Peyer's patch (tissue), 4 donors: Measurements from ENCODE around the gene UMOD. TPM values are rescaled to one million over a fixed set of nuclear protein-coding genes. Genes with fewer than 3 reads are reported as not detected.

Experiments
- DNase-seq, 3 donors: peaks; one replicate each; pipeline ENCODE4 v3.0.0-alpha.2; 2017 to 2019
- H3K27ac ChIP-seq, 4 donors: fragments of 200-600 bp; sonication (generic); one replicate each; pipeline ENCODE4 v1.5.1; 2016 to 2019
- H3K27me3 ChIP-seq, 2 donors: fragments of 200-600 bp; sonication (generic); one replicate each; pipeline ENCODE4 v1.5.1; 2019
- H3K36me3 ChIP-seq, 3 donors: fragments of 200-600 bp; sonication (generic); one replicate each; pipeline ENCODE4 v1.5.1; 2016 to 2019
- H3K4me1 ChIP-seq, 4 donors: fragments of 200-600 bp; sonication (generic); one replicate each; pipeline ENCODE4 v1.5.1; 2016 to 2019
- H3K4me3 ChIP-seq, 4 donors: fragments of 200-600 bp; sonication (generic); 1 replicate in 3 of 4; 2 replicates in 1 of 4; pipeline ENCODE4 v1.5.1; 2016 to 2019; ENCODE audit warnings: mild to moderate bottlenecking in 1 of 4
- H3K9me3 ChIP-seq, 4 donors: fragments of 200-600 bp; sonication (generic); one replicate each; pipeline ENCODE4 v1.5.1; 2016 to 2019; ENCODE audit warnings: mild to moderate bottlenecking in 1 of 4
- CTCF ChIP-seq, 6 experiments: fragments of 450-650 bp in 4 of 6; fragments of 200-600 bp in 2 of 6; sonication (generic) in 1 of 6; IDR thresholded peaks; one replicate each; pipeline ENCODE4 v1.5.1; 2017 to 2019; ENCODE audit warnings: antibody characterized with exemption in 6 of 6, mild to moderate bottlenecking in 3 of 6, moderate library complexity in 1 of 6
- POLR2A ChIP-seq, 2 donors: fragments of 450-650 bp; IDR thresholded peaks; one replicate each; pipeline ENCODE4 v1.5.1; 2017; ENCODE audit warnings: antibody characterized with exemption in 2 of 2, mild to moderate bottlenecking in 2 of 2, moderate library complexity in 2 of 2
- total RNA-seq, 4 donors: library from RNA; depleted of rRNA; stranded (reverse); fragments of >200 nt; gene quantifications; one replicate each; pipeline ENCODE4 v1.1.0, GENCODE V29; 2016

UMOD gene
- total RNA-seq: not detected

GRCh38 chr16:20352615-20353014, at the start of gene UMOD:
UMOD (minus strand) TSS chr16:20352715; CDS start chr16:20350737, 1,978 bp downstream.
- Histone ChIP-seq H3K4me3 (no peak within 1 kb of the TSS), H3K27ac (no peak within 1 kb of the TSS), H3K36me3 (no peaks in the 10 kb centered on the region), H3K9me3 (no peaks in the 10 kb centered on the region), H3K4me1 (no peaks in the 10 kb centered on the region), H3K27me3 (no peaks in the 10 kb centered on the region)
- no peak for DNase-seq
- TF ChIP-seq POLR2A (IDR thresholded peaks at IDR 0.05) (no peak), CTCF (IDR thresholded peaks at IDR 0.05) (no peak)

DNA sequence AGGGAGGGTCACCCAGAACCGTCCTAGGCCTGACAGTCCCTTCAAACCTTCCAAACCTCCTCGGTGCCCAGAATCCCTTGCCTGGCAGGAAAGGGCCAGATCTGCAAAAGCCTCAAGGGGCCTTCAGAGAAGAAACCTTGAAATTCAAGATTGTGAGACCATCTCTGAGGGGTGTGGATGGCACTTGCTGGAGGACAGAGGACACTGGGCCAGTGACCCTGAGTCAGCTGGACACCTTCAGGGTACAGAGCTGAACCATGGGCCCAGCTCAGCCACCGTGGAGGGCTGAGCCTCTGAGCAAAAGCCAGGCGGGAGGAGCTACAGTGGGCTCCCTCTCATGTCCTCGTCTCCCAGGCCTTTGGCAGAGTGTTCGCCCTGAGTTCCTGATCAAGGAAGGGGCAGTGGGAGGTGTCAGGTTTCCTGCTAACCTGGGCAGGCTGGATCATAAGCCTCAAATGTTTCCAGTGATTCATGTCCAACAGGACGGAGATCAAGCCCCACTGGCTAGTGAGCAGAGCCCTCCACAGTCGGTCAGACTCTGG, 49.0 kb upstream of the UMOD start:
- no peak overlapping the region for H3K27ac ChIP-seq

GRCh38 chr16:20401066-20401465, 48.6 kb upstream of the UMOD start:
- Histone ChIP-seq H3K36me3 (no peaks in the 10 kb centered on the region), H3K4me1 (no peaks in the 10 kb centered on the region), H3K4me3 (no peak overlapping the region), H3K27ac (no peak overlapping the region), H3K27me3 (no peaks in the 10 kb centered on the region), H3K9me3 (no peaks in the 10 kb centered on the region)
- DNase-seq: no peak
- TF ChIP-seq POLR2A (IDR thresholded peaks at IDR 0.05) (no peak), CTCF (IDR thresholded peaks at IDR 0.05) (no peak)

More for the DNA sequence above, 49.0 kb upstream of the UMOD start:
- no peaks in the 10 kb centered on the region for H3K9me3 ChIP-seq
- no peak for DNase-seq
- no peak for TF ChIP-seq CTCF (IDR thresholded peaks at IDR 0.05)
- no peaks in the 10 kb centered on the region for H3K36me3 ChIP-seq
- H3K4me3 ChIP-seq: no peak overlapping the region
- no peaks in the 10 kb centered on the region for H3K27me3 ChIP-seq
- no peaks in the 10 kb centered on the region for H3K4me1 ChIP-seq

DNA sequence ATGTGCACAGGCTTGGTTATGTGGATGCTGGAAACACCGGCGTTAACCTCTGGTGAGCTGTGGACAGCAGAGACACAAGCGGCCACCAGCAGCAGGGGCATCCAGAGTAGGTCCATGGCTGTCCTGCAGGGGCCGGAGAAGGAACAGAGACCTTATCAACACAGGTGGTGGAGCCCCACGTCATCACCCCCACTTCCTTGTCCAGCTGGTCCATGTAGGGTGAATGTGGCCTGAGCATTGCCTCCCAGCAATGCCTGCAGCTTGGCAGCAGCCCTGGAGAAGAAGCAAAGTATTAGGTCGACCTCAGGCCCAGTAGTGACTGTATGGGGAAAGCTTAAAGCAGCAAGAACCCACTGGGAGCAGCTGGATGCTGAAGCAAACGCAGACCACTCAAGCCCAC, 46.7 kb upstream of the UMOD start:
- Histone ChIP-seq H3K9me3 (no peaks in the 10 kb centered on the region), H3K4me3 (no peak overlapping the region), H3K27ac (no peak overlapping the region), H3K4me1 (no peaks in the 10 kb centered on the region), H3K27me3 (no peaks in the 10 kb centered on the region), H3K36me3 (no peaks in the 10 kb centered on the region)
- no peak for TF ChIP-seq CTCF (IDR thresholded peaks at IDR 0.05)
- TF ChIP-seq POLR2A (IDR thresholded peaks at IDR 0.05): no peak
- no peak for DNase-seq

- TF ChIP-seq CTCF (IDR thresholded peaks at IDR 0.05) (no peak), POLR2A (IDR thresholded peaks at IDR 0.05) (no peak)
- Histone ChIP-seq H3K4me1 (no peaks in the 10 kb centered on the region), H3K36me3 (no peaks in the 10 kb centered on the region), H3K9me3 (no peaks in the 10 kb centered on the region), H3K4me3 (no peak overlapping the region), H3K27me3 (no peaks in the 10 kb centered on the region), H3K27ac (no peak overlapping the region)
- DNase-seq: no peak
Measured at GRCh38 chr16:20398603-20399002, 46.1 kb upstream of the UMOD start.
